ENCODE results near the gene SFR1. TPM values are rescaled to one million over a fixed set of nuclear protein-coding genes. Genes with fewer than 3 reads are reported as not detected.
"Not testable (repeated sequence)": the region's sequence is repeated elsewhere in the genome, so short reads cannot be mapped to it uniquely, and the experiment has no call there.

The SFR1 gene
- total RNA-seq, 1 donor from 2014 or later = 12.8 TPM

DNA sequence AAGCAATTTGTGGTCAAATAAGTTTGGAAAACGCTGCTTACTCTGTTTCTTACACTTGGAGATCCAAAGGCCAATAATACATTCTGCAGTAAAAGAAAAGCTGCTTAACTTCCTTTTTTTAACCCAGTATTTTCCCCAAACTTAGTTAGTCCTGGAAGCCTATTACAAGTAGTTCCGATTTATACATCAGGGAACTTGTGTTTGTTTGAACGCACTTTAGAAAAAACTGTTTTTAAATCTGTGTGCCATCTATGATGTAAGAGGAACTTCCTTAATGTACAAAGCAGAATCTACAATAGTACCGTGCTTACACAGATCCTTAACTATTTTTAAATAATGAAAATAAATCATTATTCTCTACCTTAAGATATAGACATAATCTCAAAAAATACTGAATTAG lies 23.0 kb downstream of the SFR1 start:
- H3K36me3 ChIP-seq (ENCODE audit: control insufficient read depth, insufficient read depth, low read length) = no peaks in the 10 kb centered on the region
- no peak overlapping the region for H3K4me3 ChIP-seq (ENCODE audit: low read depth, low read length)
- no peak for DNase-seq (ENCODE audit: low read depth)
- no peak for TF ChIP-seq CTCF (IDR thresholded peaks at IDR 0.05; ENCODE audit: insufficient read depth, low read length, poor library complexity, severe bottlenecking)
- H3K27me3 ChIP-seq (ENCODE audit: control insufficient read depth, insufficient read depth, low read length) = no peaks in the 10 kb centered on the region

GRCh38 chr10:104146882-104147281 lies 24.9 kb downstream of the SFR1 start:
- TF ChIP-seq CTCF (IDR thresholded peaks at IDR 0.05; ENCODE audit: insufficient read depth, low read length, poor library complexity, severe bottlenecking) = no peak
- Histone ChIP-seq H3K27me3 (ENCODE audit: control insufficient read depth, insufficient read depth, low read length) (no peaks in the 10 kb centered on the region), H3K36me3 (ENCODE audit: control insufficient read depth, insufficient read depth, low read length) (no peaks in the 10 kb centered on the region), H3K4me3 (ENCODE audit: low read depth, low read length) (no peak overlapping the region)
- no peak for DNase-seq (ENCODE audit: low read depth)

DNA sequence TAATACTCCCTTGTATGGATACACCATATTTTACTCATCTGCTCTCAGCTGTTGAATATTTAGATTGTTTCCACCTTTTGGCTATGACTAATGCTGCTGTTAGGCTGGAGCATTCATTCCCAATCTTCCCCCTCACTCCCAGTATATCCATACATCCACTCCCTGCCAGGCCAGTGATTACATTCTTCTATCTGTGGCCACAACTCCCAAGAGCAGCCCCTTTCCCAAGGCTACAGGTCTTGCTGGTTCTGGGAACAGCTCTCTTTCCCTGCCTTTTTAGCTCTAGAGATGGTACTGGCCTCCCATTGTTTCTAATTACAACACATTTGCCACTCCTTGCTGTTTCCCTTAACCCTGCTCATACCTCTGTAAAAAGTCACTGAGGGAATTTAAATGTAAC lies 28.2 kb downstream of the SFR1 start:
- Histone ChIP-seq H3K36me3 (ENCODE audit: control insufficient read depth, insufficient read depth, low read length) (no peaks in the 10 kb centered on the region), H3K27me3 (ENCODE audit: control insufficient read depth, insufficient read depth, low read length) (no peaks in the 10 kb centered on the region), H3K4me3 (ENCODE audit: low read depth, low read length) (no peak overlapping the region)
- TF ChIP-seq CTCF (IDR thresholded peaks at IDR 0.05; ENCODE audit: insufficient read depth, low read length, poor library complexity, severe bottlenecking) = no peak
- DNase-seq (ENCODE audit: low read depth) = no peak

DNA sequence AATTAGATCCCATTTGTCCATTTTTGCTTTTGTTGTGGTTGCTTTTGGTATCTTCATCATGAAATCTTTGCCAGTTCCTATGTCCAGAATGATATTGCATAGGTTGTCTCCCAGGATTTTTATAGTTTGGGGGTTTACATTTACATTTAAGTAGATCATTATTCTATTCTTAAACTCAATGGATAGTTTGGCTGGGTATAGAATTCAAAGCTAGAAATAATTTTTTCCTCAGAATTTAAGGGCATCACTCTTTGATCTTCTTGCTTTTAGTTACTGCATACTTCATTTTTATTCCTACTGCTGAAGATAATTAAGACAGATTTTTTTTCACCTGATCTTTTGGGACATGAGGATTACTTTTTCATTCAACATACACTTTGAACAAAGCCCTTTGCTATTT lies 29.8 kb downstream of the SFR1 start:
- no peaks in the 10 kb centered on the region for H3K27me3 ChIP-seq (ENCODE audit: control insufficient read depth, insufficient read depth, low read length)
- DNase-seq (ENCODE audit: low read depth) = no peak
- H3K36me3 ChIP-seq (ENCODE audit: control insufficient read depth, insufficient read depth, low read length) = no peaks in the 10 kb centered on the region
- no peak overlapping the region for H3K4me3 ChIP-seq (ENCODE audit: low read depth, low read length)
- TF ChIP-seq CTCF (IDR thresholded peaks at IDR 0.05; ENCODE audit: insufficient read depth, low read length, poor library complexity, severe bottlenecking) = no peak

DNA sequence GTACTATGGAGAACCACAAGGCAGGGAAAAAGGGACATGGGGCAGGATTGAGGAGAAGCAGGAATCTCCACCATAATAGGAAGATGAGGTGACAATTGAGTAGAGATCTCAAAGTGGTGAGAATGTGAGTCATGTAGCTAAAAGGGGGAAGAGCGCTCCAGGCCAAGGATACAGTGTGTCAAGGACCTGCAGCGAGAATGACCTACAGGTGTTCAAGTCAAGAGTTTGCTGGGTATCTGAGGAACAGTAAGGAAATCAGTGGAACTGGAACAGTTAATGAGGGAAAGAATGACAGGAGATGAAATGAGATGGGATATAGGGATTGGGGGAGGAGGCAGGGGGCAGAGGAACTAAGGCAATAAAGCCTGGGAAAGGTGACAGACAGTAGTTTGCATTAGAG lies 33.6 kb downstream of the SFR1 start:
- Histone ChIP-seq H3K36me3 (ENCODE audit: control insufficient read depth, insufficient read depth, low read length) (no peaks in the 10 kb centered on the region), H3K27me3 (ENCODE audit: control insufficient read depth, insufficient read depth, low read length) (no peaks in the 10 kb centered on the region), H3K4me3 (ENCODE audit: low read depth, low read length) (no peak overlapping the region)
- DNase-seq (ENCODE audit: low read depth) = no peak
- no peak for TF ChIP-seq CTCF (IDR thresholded peaks at IDR 0.05; ENCODE audit: insufficient read depth, low read length, poor library complexity, severe bottlenecking)

- no peaks in the 10 kb centered on the region for H3K27me3 ChIP-seq (ENCODE audit: control insufficient read depth, insufficient read depth, low read length)
- H3K4me3 ChIP-seq (ENCODE audit: low read depth, low read length) = no peak overlapping the region
- H3K36me3 ChIP-seq (ENCODE audit: control insufficient read depth, insufficient read depth, low read length) = no peaks in the 10 kb centered on the region
- DNase-seq (ENCODE audit: low read depth) = no peak
- TF ChIP-seq CTCF (IDR thresholded peaks at IDR 0.05; ENCODE audit: insufficient read depth, low read length, poor library complexity, severe bottlenecking) = no peak
These were observed 48.8 kb downstream of the SFR1 start for GRCh38 chr10:104170610-104171254.

- not testable (repeated sequence) for H3K4me3 ChIP-seq (ENCODE audit: low read depth, low read length); H3K36me3 ChIP-seq (ENCODE audit: control insufficient read depth, insufficient read depth, low read length); H3K27me3 ChIP-seq (ENCODE audit: control insufficient read depth, insufficient read depth, low read length); DNase-seq (ENCODE audit: low read depth)
These were observed 52.2 kb downstream of the SFR1 start for GRCh38 chr10:104174136-104174535.
